ENCODE data around the gene BORCS5. TPM values are rescaled to one million over a fixed set of nuclear protein-coding genes. Genes with fewer than 3 reads are reported as not detected.

The BORCS5 gene
- total RNA-seq, 4 donors from 2014 or later, result 8.3 to 22.7 (median 15.3) TPM

DNA sequence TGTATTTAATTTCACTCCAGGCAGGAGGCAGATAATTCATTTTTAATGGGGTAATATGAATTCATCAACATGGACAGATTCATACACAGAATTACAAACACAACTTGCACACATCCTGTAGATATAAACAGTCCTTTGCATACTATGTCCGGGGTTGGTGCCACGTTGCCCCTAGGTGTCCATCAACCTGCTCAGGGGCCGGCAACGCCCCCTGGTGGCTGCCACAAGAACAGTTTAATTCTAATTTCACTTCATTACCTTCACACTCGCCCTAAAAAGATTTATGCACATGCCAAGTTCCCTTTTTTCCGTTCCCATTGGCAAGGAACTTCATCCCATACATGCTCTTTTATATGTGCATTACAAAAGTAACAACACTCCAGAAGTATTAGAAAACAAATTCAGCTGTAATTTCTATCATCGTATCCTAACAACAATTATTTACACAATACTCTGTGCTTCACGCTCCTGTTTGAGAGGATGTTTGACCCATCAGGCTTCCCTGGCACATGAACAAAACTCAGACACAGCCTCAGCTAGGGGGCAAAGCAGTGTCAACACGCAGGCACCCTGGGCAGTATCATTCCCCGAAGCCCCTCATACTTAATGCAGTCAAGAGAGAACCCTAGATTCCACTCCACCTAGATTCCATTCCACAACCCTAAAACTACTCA, 22.4 kb upstream of the BORCS5 start:
- H3K9me3 ChIP-seq, result no peaks in the 10 kb centered on the region
- no peaks in the 10 kb centered on the region for H3K27me3 ChIP-seq
- H3K4me3 ChIP-seq, result no peak overlapping the region
- peak; percentile 40 to 81 (median 65) for DNase-seq
- H3K4me1 ChIP-seq, result peaks cover 0 to 32% (median 2%) of the 10 kb centered on the region in 4 donors
- H3K36me3 ChIP-seq, result peaks cover 0 to 21% (median 0%) of the 10 kb centered on the region in 3 donors
- no peak overlapping the region for H3K27ac ChIP-seq
- peak; percentile 19 to 85 (median 79) for TF ChIP-seq CTCF (IDR thresholded peaks at IDR 0.05)
- no peak for TF ChIP-seq POLR2A (IDR thresholded peaks at IDR 0.05)

DNA sequence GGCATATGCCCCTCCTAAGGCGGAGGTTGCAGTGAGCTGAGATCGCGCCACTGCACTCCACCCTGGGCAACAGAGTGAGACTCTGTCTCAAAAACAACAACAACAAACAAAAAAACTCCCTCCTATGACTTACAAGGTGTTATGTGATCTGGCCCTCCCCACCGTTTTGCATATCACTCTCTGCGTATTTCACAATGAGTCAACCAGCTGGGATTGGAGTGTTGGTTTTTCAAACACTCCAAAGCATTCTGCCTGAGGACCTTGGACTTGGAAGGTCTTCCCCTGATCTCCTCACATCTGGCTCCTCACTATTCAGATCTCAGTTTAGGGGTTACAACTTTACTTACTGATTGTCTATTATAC, 20.8 kb upstream of the BORCS5 start:
- Histone ChIP-seq H3K27me3 (no peaks in the 10 kb centered on the region), H3K9me3 (no peaks in the 10 kb centered on the region), H3K27ac (no peak overlapping the region), H3K36me3 (peaks cover 0 to 20% (median 0%) of the 10 kb centered on the region in 3 donors), H3K4me3 (no peak overlapping the region), H3K4me1 (peaks cover 0 to 32% (median 2%) of the 10 kb centered on the region in 4 donors)
- peak in 1 of 3 donors; percentile 26 for DNase-seq
- TF ChIP-seq CTCF (IDR thresholded peaks at IDR 0.05) (no peak), POLR2A (IDR thresholded peaks at IDR 0.05) (no peak)

- Histone ChIP-seq H3K4me1 (peaks cover 0 to 29% (median 2%) of the 10 kb centered on the region in 4 donors), H3K27me3 (no peaks in the 10 kb centered on the region), H3K9me3 (no peaks in the 10 kb centered on the region), H3K27ac (no peak overlapping the region), H3K36me3 (peaks cover 0 to 23% (median 0%) of the 10 kb centered on the region in 3 donors), H3K4me3 (no peak overlapping the region)
- DNase-seq, result no peak
- no peak for TF ChIP-seq POLR2A (IDR thresholded peaks at IDR 0.05)
- TF ChIP-seq CTCF (IDR thresholded peaks at IDR 0.05), result no peak
Observed at GRCh38 chr12:12336511-12336910, 20.4 kb upstream of the BORCS5 start.

GRCh38 chr12:12338527-12339168, 18.2 kb upstream of the BORCS5 start:
- Histone ChIP-seq H3K36me3 (peaks cover 0 to 37% (median 0%) of the 10 kb centered on the region in 3 donors), H3K4me3 (no peak overlapping the region), H3K27ac (no peak overlapping the region)

More at GRCh38 chr12:12338527-12339168, 18.2 kb upstream of the BORCS5 start:
- no peak for DNase-seq
- Histone ChIP-seq H3K4me1 (peaks cover 0 to 7% (median 2%) of the 10 kb centered on the region in 4 donors), H3K9me3 (no peaks in the 10 kb centered on the region), H3K27me3 (no peaks in the 10 kb centered on the region)
- TF ChIP-seq POLR2A (IDR thresholded peaks at IDR 0.05), result no peak
- TF ChIP-seq CTCF (IDR thresholded peaks at IDR 0.05), result no peak
